Parathyroid adenoma (tissue), 2 donors: ENCODE results near the gene MKRN2OS.

Experiments used
- H2AFZ ChIP-seq: fragments of 300-600 bp; sonication (generic); one replicate; pipeline ENCODE4 v1.7.0; 2017; ENCODE audit warnings: antibody characterized with exemption, mild to moderate bottlenecking
- H3K27ac ChIP-seq: fragments of 300-600 bp; sonication (generic); one replicate; pipeline ENCODE4 v1.7.0; 2017
- H3K27me3 ChIP-seq: fragments of 300-600 bp; sonication (generic); one replicate; pipeline ENCODE4 v1.7.0; 2017; ENCODE audit warnings: low read length; ENCODE audit not compliant: control insufficient read depth, insufficient read depth
- H3K36me3 ChIP-seq: fragments of 300-600 bp; sonication (generic); one replicate; pipeline ENCODE4 v1.7.0; 2017; ENCODE audit warnings: low read length; ENCODE audit not compliant: control insufficient read depth, insufficient read depth
- H3K4me1 ChIP-seq: fragments of 300-600 bp; sonication (generic); one replicate; pipeline ENCODE4 v1.7.0; 2017; ENCODE audit warnings: control low read depth
- H3K4me2 ChIP-seq: fragments of 300-600 bp; sonication (generic); one replicate; pipeline ENCODE4 v1.7.0; 2017; ENCODE audit warnings: low read length
- H3K4me3 ChIP-seq: fragments of 300-600 bp; sonication (generic); one replicate; pipeline ENCODE4 v1.7.0; 2017; ENCODE audit warnings: low read depth, low read length
- H3K79me2 ChIP-seq: fragments of 300-600 bp; sonication (generic); one replicate; pipeline ENCODE4 v1.7.0; 2017; ENCODE audit warnings: control low read depth
- H3K9ac ChIP-seq: fragments of 300-600 bp; sonication (generic); one replicate; pipeline ENCODE4 v1.7.0; 2017; ENCODE audit warnings: mild to moderate bottlenecking
- H3K9me3 ChIP-seq: fragments of 300-600 bp; sonication (generic); one replicate; pipeline ENCODE4 v1.7.0; 2017; ENCODE audit warnings: low read length; ENCODE audit not compliant: control insufficient read depth
- CTCF ChIP-seq: fragments of 300-600 bp; sonication (generic); IDR thresholded peaks from one replicate; pipeline ENCODE4 v1.7.0; 2017; ENCODE audit warnings: antibody characterized with exemption, mild to moderate bottlenecking
- donor health status: primary hyperparathyroidism.

MKRN2OS gene

GRCh38 chr3:12571986-12572385, 26.7 kb upstream of the MKRN2OS start:
- no peak overlapping the region for H3K4me2 ChIP-seq
- no peak overlapping the region for H3K9ac ChIP-seq
- no peaks in the 10 kb centered on the region for H3K4me1 ChIP-seq
- no peak overlapping the region for H3K27ac ChIP-seq
- no peak for TF ChIP-seq CTCF
- no peaks in the 10 kb centered on the region for H3K27me3 ChIP-seq
- no peak overlapping the region for H2AFZ ChIP-seq
- H3K4me3 ChIP-seq, result no peak overlapping the region
- H3K36me3 ChIP-seq, result no peaks in the 10 kb centered on the region
- H3K79me2 ChIP-seq, result peaks cover 12% of the 10 kb centered on the region
- H3K9me3 ChIP-seq, result no peaks in the 10 kb centered on the region

GRCh38 chr3:12569836-12570235, 24.5 kb upstream of the MKRN2OS start:
- Histone ChIP-seq H3K27me3 (no peaks in the 10 kb centered on the region), H3K36me3 (no peaks in the 10 kb centered on the region), H3K9ac (no peak overlapping the region), H3K79me2 (peaks cover 33% of the 10 kb centered on the region), H3K4me3 (no peak overlapping the region), H2AFZ (no peak overlapping the region), H3K27ac (no peak overlapping the region), H3K9me3 (no peaks in the 10 kb centered on the region), H3K4me1 (no peaks in the 10 kb centered on the region), H3K4me2 (no peak overlapping the region)
- TF ChIP-seq CTCF, result no peak

GRCh38 chr3:12568747-12569146, 23.4 kb upstream of the MKRN2OS start:
- H3K4me2 ChIP-seq, result no peak overlapping the region
- H3K79me2 ChIP-seq, result peaks cover 36% of the 10 kb centered on the region
- no peaks in the 10 kb centered on the region for H3K4me1 ChIP-seq
- H3K9ac ChIP-seq, result no peak overlapping the region
- H3K27ac ChIP-seq, result no peak overlapping the region
- no peaks in the 10 kb centered on the region for H3K36me3 ChIP-seq
- H3K9me3 ChIP-seq, result no peaks in the 10 kb centered on the region
- no peak overlapping the region for H2AFZ ChIP-seq
- no peaks in the 10 kb centered on the region for H3K27me3 ChIP-seq
- TF ChIP-seq CTCF, result no peak
- no peak overlapping the region for H3K4me3 ChIP-seq

GRCh38 chr3:12566976-12567375, 21.7 kb upstream of the MKRN2OS start:
- H3K9ac ChIP-seq, result no peak overlapping the region
- H3K4me1 ChIP-seq, result no peaks in the 10 kb centered on the region
- no peak overlapping the region for H2AFZ ChIP-seq
- no peaks in the 10 kb centered on the region for H3K36me3 ChIP-seq
- H3K79me2 ChIP-seq, result peaks cover 37% of the 10 kb centered on the region
- no peak overlapping the region for H3K4me3 ChIP-seq
- H3K4me2 ChIP-seq, result no peak overlapping the region
- no peaks in the 10 kb centered on the region for H3K9me3 ChIP-seq
- no peaks in the 10 kb centered on the region for H3K27me3 ChIP-seq
- TF ChIP-seq CTCF, result no peak
- no peak overlapping the region for H3K27ac ChIP-seq

- Histone ChIP-seq H3K4me3 (no peak overlapping the region), H3K79me2 (peaks cover 62% of the 10 kb centered on the region), H3K4me1 (peaks cover 7% of the 10 kb centered on the region), H3K9ac (no peak overlapping the region), H3K4me2 (no peak overlapping the region), H3K36me3 (no peaks in the 10 kb centered on the region), H3K27me3 (no peaks in the 10 kb centered on the region), H2AFZ (no peak overlapping the region), H3K9me3 (no peaks in the 10 kb centered on the region), H3K27ac (no peak overlapping the region)
- no peak for TF ChIP-seq CTCF
Observed at GRCh38 chr3:12562451-12562850, 17.2 kb upstream of the MKRN2OS start.
